ENCODE results near the gene POLN. TPM values are rescaled to one million over a fixed set of nuclear protein-coding genes. Genes with fewer than 3 reads are reported as not detected.

The POLN gene
- total RNA-seq, 2 donors from 2014 or later, result 1.8 to 7.3 TPM

GRCh38 chr4:2082627-2083026 is 159.3 kb downstream of the POLN start:
- DNase-seq (ENCODE audit: low spot score in 2 of 2) (no peak), ATAC-seq (no peak)
- Mint-ChIP-seq H3K9me3 (no peaks in the 10 kb centered on the region), H3K27ac (peak overlapping the region in 1 of 2 donors; percentile 72), H3K36me3 (no peaks in the 10 kb centered on the region)

GRCh38 chr4:2082118-2082517 is 159.8 kb downstream of the POLN start:
- peak in 1 of 2 donors; percentile 11 for DNase-seq (ENCODE audit: low spot score in 2 of 2)
- no peak for ATAC-seq

GRCh38 chr4:2081540-2081939 is 160.4 kb downstream of the POLN start:
- Mint-ChIP-seq H3K9me3 (no peaks in the 10 kb centered on the region), H3K27ac (peak overlapping the region in 1 of 2 donors; percentile 36), H3K36me3 (no peaks in the 10 kb centered on the region)
- DNase-seq (ENCODE audit: low spot score in 2 of 2) (peak in 1 of 2 donors; percentile 35), ATAC-seq (no peak)

More at GRCh38 chr4:2082118-2082517, 159.8 kb downstream of the POLN start:
- Mint-ChIP-seq H3K27ac (peak overlapping the region in 1 of 2 donors; percentile 72), H3K36me3 (no peaks in the 10 kb centered on the region), H3K9me3 (no peaks in the 10 kb centered on the region)

GRCh38 chr4:2080429-2081300 is 161.3 kb downstream of the POLN start:
- DNase-seq (ENCODE audit: low spot score in 2 of 2) (peak in 1 of 2 donors; percentile 48), ATAC-seq (no peak)
- H3K9me3 Mint-ChIP-seq, result no peaks in the 10 kb centered on the region
- H3K36me3 Mint-ChIP-seq, result no peaks in the 10 kb centered on the region
- H3K27ac Mint-ChIP-seq, result no peak overlapping the region

- Mint-ChIP-seq H3K27ac (no peak overlapping the region), H3K36me3 (no peaks in the 10 kb centered on the region), H3K9me3 (no peaks in the 10 kb centered on the region)
- no peak for ATAC-seq
- DNase-seq (ENCODE audit: low spot score in 2 of 2), result peak in 1 of 2 donors; percentile 30
Measured at GRCh38 chr4:2079926-2080325, 162.0 kb downstream of the POLN start.

GRCh38 chr4:2079006-2079405 is 162.9 kb downstream of the POLN start:
- no peak overlapping the region for H3K27ac Mint-ChIP-seq
- peak in 1 of 2 donors; percentile 40 for DNase-seq (ENCODE audit: low spot score in 2 of 2)
- H3K36me3 Mint-ChIP-seq, result no peaks in the 10 kb centered on the region
- ATAC-seq, result no peak
- H3K9me3 Mint-ChIP-seq, result no peaks in the 10 kb centered on the region

- H3K9me3 Mint-ChIP-seq, result no peaks in the 10 kb centered on the region
Measured at GRCh38 chr4:2078584-2078983, 163.3 kb downstream of the POLN start.

GRCh38 chr4:2077537-2078460 is 164.1 kb downstream of the POLN start:
- Mint-ChIP-seq H3K36me3 (no peaks in the 10 kb centered on the region), H3K27ac (no peak overlapping the region), H3K9me3 (no peaks in the 10 kb centered on the region)
- ATAC-seq (no peak), DNase-seq (ENCODE audit: low spot score in 2 of 2) (peak in 1 of 2 donors; percentile 18)

More at GRCh38 chr4:2078584-2078983, 163.3 kb downstream of the POLN start:
- DNase-seq (ENCODE audit: low spot score in 2 of 2), result no peak
- Mint-ChIP-seq H3K27ac (no peak overlapping the region), H3K36me3 (no peaks in the 10 kb centered on the region)
- ATAC-seq, result no peak

- H3K36me3 Mint-ChIP-seq, result no peaks in the 10 kb centered on the region
- ATAC-seq (no peak), DNase-seq (ENCODE audit: low spot score in 2 of 2) (peak in 1 of 2 donors; percentile 30)
- H3K9me3 Mint-ChIP-seq, result no peaks in the 10 kb centered on the region
- no peak overlapping the region for H3K27ac Mint-ChIP-seq
Measured at GRCh38 chr4:2076908-2077536, 164.9 kb downstream of the POLN start.

GRCh38 chr4:2075987-2076907 is 165.7 kb downstream of the POLN start:
- H3K9me3 Mint-ChIP-seq, result no peaks in the 10 kb centered on the region

GRCh38 chr4:2075171-2075986 is 166.5 kb downstream of the POLN start:
- no peaks in the 10 kb centered on the region for H3K36me3 Mint-ChIP-seq
- no peak for ATAC-seq
- DNase-seq (ENCODE audit: low spot score in 2 of 2), result no peak
- peak overlapping the region in 1 of 2 donors; percentile 14 for H3K27ac Mint-ChIP-seq
- H3K9me3 Mint-ChIP-seq, result no peaks in the 10 kb centered on the region

More at GRCh38 chr4:2075987-2076907, 165.7 kb downstream of the POLN start:
- no peak overlapping the region for H3K27ac Mint-ChIP-seq
- DNase-seq (ENCODE audit: low spot score in 2 of 2) (peak in 1 of 2 donors; percentile 51), ATAC-seq (no peak)
- H3K36me3 Mint-ChIP-seq, result no peaks in the 10 kb centered on the region

GRCh38 chr4:2074588-2074987 is 167.3 kb downstream of the POLN start:
- no peak for ATAC-seq
- Mint-ChIP-seq H3K36me3 (no peaks in the 10 kb centered on the region), H3K27ac (no peak overlapping the region), H3K9me3 (no peaks in the 10 kb centered on the region)
- no peak for DNase-seq (ENCODE audit: low spot score in 2 of 2)

GRCh38 chr4:2073808-2074481 is 168.0 kb downstream of the POLN start:
- peak; percentile 9 to 14 for ATAC-seq
- H3K36me3 Mint-ChIP-seq, result no peaks in the 10 kb centered on the region

GRCh38 chr4:2072971-2073807 is 168.7 kb downstream of the POLN start:
- Mint-ChIP-seq H3K27ac (no peak overlapping the region), H3K9me3 (no peaks in the 10 kb centered on the region), H3K36me3 (no peaks in the 10 kb centered on the region)
- ATAC-seq (no peak), DNase-seq (ENCODE audit: low spot score in 2 of 2) (no peak)

More at GRCh38 chr4:2073808-2074481, 168.0 kb downstream of the POLN start:
- no peaks in the 10 kb centered on the region for H3K9me3 Mint-ChIP-seq
- DNase-seq (ENCODE audit: low spot score in 2 of 2), result no peak
- H3K27ac Mint-ChIP-seq, result no peak overlapping the region
